Measurements from ENCODE around the gene IFT43.

GRCh38 chr14:76053572-76054355, 68.2 kb downstream of the IFT43 start:
- TF ChIP-seq CTCF (IDR thresholded peaks at IDR 0.05; ENCODE audit: low read length) (no peak), EZH2 (optimal IDR thresholded peaks at IDR 0.05; ENCODE audit: low read depth, low read length) (no peak), EZH2phosphoT487 (IDR thresholded peaks at IDR 0.05; ENCODE audit: low read length) (no peak)

Measured in MM.1S (cell line).